WTC11 (cell line): ENCODE measurements around the gene APLF. TPM values are rescaled to one million over a fixed set of nuclear protein-coding genes. Genes with fewer than 3 reads are reported as not detected.
A peak's percentile ranks its signal among the peaks of the same experiment; 100 is the strongest.
"Not testable (repeated sequence)": the region's sequence is repeated elsewhere in the genome, so short reads cannot be mapped to it uniquely, and the experiment has no call there.

Source experiments
- ATAC-seq: fragments of 200-7000 bp; cut with Tn5 transposase; 2 replicates; pipeline ENCODE4 v1.10.0; 2021; ENCODE audit warnings: mild to moderate bottlenecking, moderate library complexity
- CTCF ChIA-PET: fragments of 300-600 bp; sonication (Branson Sonifier 250); formaldehyde crosslinking; loops from one replicate; lab custom pipeline; 2021; ENCODE audit warnings: antibody characterized with exemption; lab: Charles Lee
- POLR2A ChIA-PET: fragments of 350-600 bp; sonication (Branson Sonifier 250); formaldehyde crosslinking; loops from one replicate; lab custom pipeline; 2021; ENCODE audit warnings: antibody characterized with exemption; lab: Charles Lee
- DNase-seq: peaks from one replicate; pipeline ENCODE4 v3.0.0; 2021; ENCODE audit warnings: low spot score
- H3K27ac Mint-ChIP-seq: 2 replicates; pipeline ENCODE4 v1.8.0; 2021; ENCODE audit warnings: mixed read lengths
- H3K27me3 Mint-ChIP-seq: 2 replicates; pipeline ENCODE4 v1.8.0; 2021; ENCODE audit warnings: low read depth, mild to moderate bottlenecking, moderate library complexity, mixed read lengths
- H3K36me3 Mint-ChIP-seq: 2 replicates; pipeline ENCODE4 v1.8.0; 2021; ENCODE audit warnings: mixed read lengths
- H3K4me1 Mint-ChIP-seq: 2 replicates; pipeline ENCODE4 v1.8.0; 2022; ENCODE audit warnings: mixed read lengths
- H3K4me3 Mint-ChIP-seq: 2 replicates; pipeline ENCODE4 v1.8.0; 2021; ENCODE audit warnings: mild to moderate bottlenecking, moderate library complexity, mixed read lengths
- H3K9me3 Mint-ChIP-seq: 2 replicates; pipeline ENCODE4 v1.8.0; 2021; ENCODE audit warnings: mixed read lengths
- CTCF ChIP-seq: fragments of 200-600 bp; IDR thresholded peaks from 2 replicates; pipeline ENCODE4 v1.8.0; 2022; ENCODE audit warnings: antibody characterized with exemption
- TEAD4 ChIP-seq: sonication (generic); formaldehyde crosslinking; IDR thresholded peaks from 2 replicates; pipeline ENCODE4 v1.8.0; 2022; ENCODE audit warnings: mild to moderate bottlenecking, missing genetic modification reagents
- USF1 ChIP-seq: sonication (generic); formaldehyde crosslinking; IDR thresholded peaks from 2 replicates; pipeline ENCODE4 v1.8.0; 2022; ENCODE audit warnings: mild to moderate bottlenecking, missing genetic modification reagents
- ZNF121 ChIP-seq: sonication (generic); formaldehyde crosslinking; IDR thresholded peaks from 2 replicates; pipeline ENCODE4 v1.8.0; 2023; ENCODE audit warnings: missing genetic modification reagents
- ZNF263 ChIP-seq: sonication (generic); formaldehyde crosslinking; IDR thresholded peaks from 2 replicates; pipeline ENCODE4 v1.8.1; 2022; ENCODE audit warnings: low read depth, mild to moderate bottlenecking, moderate library complexity, missing genetic modification reagents
- ZNF532 ChIP-seq: fragments of 250-450 bp; sonication (Bioruptor Pico); IDR thresholded peaks from 2 replicates; pipeline ENCODE4 v1.9.0; 2021; ENCODE audit warnings: mild to moderate bottlenecking, borderline replicate concordance
- ZNF671 ChIP-seq: fragments of 250-450 bp; sonication (Bioruptor Pico); IDR thresholded peaks from 2 replicates; pipeline ENCODE4 v1.8.0; 2021; ENCODE audit warnings: mild to moderate bottlenecking
- total RNA-seq: library from RNA; stranded (reverse); gene quantifications from 3 replicates; pipeline ENCODE4 v1.2.3, GENCODE V29; 2021

APLF gene
- total RNA-seq, 1 experiment from 2014 or later, result 2.7 TPM

- TF ChIP-seq ZNF121 (no peak), ZNF263 (CRISPR knock-in tag) (no peak), ZNF671 (CRISPR knock-in tag) (0 out of 2 replicates have a peak, but pooled peaks have one; percentile 60), ZNF532 (CRISPR knock-in tag) (0 out of 2 replicates have a peak, but pooled peaks have one; percentile 48)
- H3K36me3 Mint-ChIP-seq, result no peaks in the 10 kb centered on the region
- CTCF ChIA-PET, result interaction anchor here (0.7 to 1.4 kb wide), 2 partner anchors 81 to 317 kb away, joined by 3 to 4 read pairs; no protein-coding TSS in a partner anchor
- H3K4me1 Mint-ChIP-seq, result peaks cover 10% of the 10 kb centered on the region
- H3K9me3 Mint-ChIP-seq, result no peaks in the 10 kb centered on the region
- no peak overlapping the region for H3K4me3 Mint-ChIP-seq
- H3K27me3 Mint-ChIP-seq, result no peaks in the 10 kb centered on the region; the same call in 1 of the 2 replicates
- H3K27ac Mint-ChIP-seq, result no peak overlapping the region
- POLR2A ChIA-PET, result no interaction called here
- ATAC-seq (no peak), DNase-seq (no peak)
These were observed 28.7 kb upstream of the APLF start for GRCh38 chr2:68438455-68439303.

- ChIA-PET CTCF (interaction anchor here (0.6 to 2.6 kb wide), 42 partner anchors 9 to 484 kb away, joined by 3 to 22 read pairs (median 4); partner anchors contain the start of genes APLF, CNRIP1, FBXO48 and PLEK), POLR2A (no interaction called here)
These were observed 26.0 kb upstream of the APLF start for GRCh38 chr2:68441179-68441993.

GRCh38 chr2:68441994-68442322 lies 25.4 kb upstream of the APLF start:
- H3K4me3 Mint-ChIP-seq, result no peak overlapping the region
- H3K27me3 Mint-ChIP-seq, result no peaks in the 10 kb centered on the region
- no peak overlapping the region for H3K27ac Mint-ChIP-seq
- no peak for TF ChIP-seq TEAD4 (CRISPR knock-in tag)
- CTCF ChIA-PET, result interaction anchor here (0.6 to 2.6 kb wide), 36 partner anchors 9 to 484 kb away, joined by 3 to 22 read pairs (median 4); partner anchors contain the start of genes APLF, CNRIP1, FBXO48 and PLEK
- H3K4me1 Mint-ChIP-seq, result peaks cover 5% of the 10 kb centered on the region
- no peaks in the 10 kb centered on the region for H3K9me3 Mint-ChIP-seq
- POLR2A ChIA-PET, result no interaction called here
- DNase-seq (no peak), ATAC-seq (no peak)
- H3K36me3 Mint-ChIP-seq, result no peaks in the 10 kb centered on the region

More at GRCh38 chr2:68441179-68441993, 26.0 kb upstream of the APLF start:
- H3K36me3 Mint-ChIP-seq, result no peaks in the 10 kb centered on the region
- H3K27me3 Mint-ChIP-seq, result no peaks in the 10 kb centered on the region
- H3K4me1 Mint-ChIP-seq, result peaks cover 9% of the 10 kb centered on the region
- no peaks in the 10 kb centered on the region for H3K9me3 Mint-ChIP-seq
- H3K27ac Mint-ChIP-seq, result no peak overlapping the region
- H3K4me3 Mint-ChIP-seq, result no peak overlapping the region
- TF ChIP-seq USF1 (CRISPR knock-in tag) (no peak), CTCF (peak; percentile 93)
- DNase-seq, result peak; percentile 79
- ATAC-seq, result peak; percentile 96

- H3K36me3 Mint-ChIP-seq, ATAC-seq, H3K27me3 Mint-ChIP-seq, POLR2A ChIA-PET, H3K4me3 Mint-ChIP-seq, DNase-seq, H3K4me1 Mint-ChIP-seq, H3K27ac Mint-ChIP-seq, H3K9me3 Mint-ChIP-seq, CTCF ChIA-PET: not testable (repeated sequence)
These were observed 21.0 kb upstream of the APLF start for GRCh38 chr2:68446425-68446824.
